SU-DHL-6 (cell line): ENCODE measurements around the gene GRB10.

Source experiments
- H2AFZ ChIP-seq: fragments of 200-600 bp; sonication (generic); 2 replicates; pipeline ENCODE4 v1.6.1; 2014; ENCODE audit warnings: low read depth, mild to moderate bottlenecking, moderate library complexity, mixed read lengths, antibody characterized with exemption, low read length; ENCODE audit not compliant: severe bottlenecking
- H3F3A ChIP-seq: fragments of 200-600 bp; shearing (Covaris generic); 2 replicates; pipeline ENCODE4 v1.6.0; 2016; ENCODE audit warnings: antibody characterized with exemption, mild to moderate bottlenecking; ENCODE audit not compliant: insufficient read depth
- H3K27ac ChIP-seq: fragments of 200-600 bp; sonication (generic); 2 replicates; pipeline ENCODE4 v1.5.1; 2016; ENCODE audit warnings: low read depth, mild to moderate bottlenecking, low read length, moderate library complexity, mixed read lengths
- H3K27me3 ChIP-seq: fragments of 200-600 bp; sonication (generic), shearing (Covaris generic); 2 replicates; pipeline ENCODE4 v1.6.0; 2014; ENCODE audit warnings: mild to moderate bottlenecking, low read length
- H3K36me3 ChIP-seq: fragments of 200-600 bp; sonication (generic); 2 replicates; pipeline ENCODE4 v1.6.1; 2014; ENCODE audit warnings: mild to moderate bottlenecking, low read length, mixed read lengths
- H3K4me2 ChIP-seq: fragments of 300-600, 200-600 bp; shearing (Covaris generic), sonication (generic); 2 replicates; pipeline ENCODE4 v1.6.0; 2014; ENCODE audit warnings: low read length, low read depth, mild to moderate bottlenecking; ENCODE audit not compliant: poor library complexity, severe bottlenecking
- H3K4me3 ChIP-seq: fragments of 200-600 bp; sonication (generic); 2 replicates; pipeline ENCODE4 v1.5.1; 2014; ENCODE audit warnings: antibody characterized with exemption, low read length, mild to moderate bottlenecking, mixed read lengths; ENCODE audit not compliant: insufficient read depth, poor library complexity, severe bottlenecking
- H3K79me2 ChIP-seq: fragments of 200-600 bp; sonication (generic); 2 replicates; pipeline ENCODE4 v1.6.1; 2014; ENCODE audit warnings: mild to moderate bottlenecking, low read length, moderate library complexity; ENCODE audit not compliant: insufficient read depth
- H3K9ac ChIP-seq: fragments of 200-600 bp; sonication (generic); 2 replicates; pipeline ENCODE4 v1.7.0; 2014; ENCODE audit warnings: mild to moderate bottlenecking, low read length
- H3K9me2 ChIP-seq: fragments of 200-600 bp; sonication (generic); replicated peaks from 2 replicates; pipeline ENCODE4 v1.6.1; 2014; ENCODE audit warnings: low read length; ENCODE audit not compliant: insufficient read depth
- H3K9me3 ChIP-seq: fragments of 200-600 bp; sonication (generic); 2 replicates; pipeline ENCODE4 v1.6.1; 2014; ENCODE audit warnings: low read length, mixed read lengths; ENCODE audit not compliant: insufficient read depth
- H4K20me1 ChIP-seq: fragments of 200-600 bp; sonication (generic); 2 replicates; pipeline ENCODE4 v1.6.1; 2014; ENCODE audit warnings: low read depth, mild to moderate bottlenecking, antibody characterized with exemption, low read length, moderate library complexity, mixed read lengths
- EZH2phosphoT487 ChIP-seq: fragments of 200-600 bp; sonication (generic), shearing (Covaris generic); conservative IDR thresholded peaks from 2 replicates; pipeline ENCODE4 v1.6.1; 2018; ENCODE audit warnings: mild to moderate bottlenecking, antibody characterized with exemption, low read length, moderate library complexity, mixed read lengths
- TF ChIP-seq, protein P1 (sequence below): fragments of 200-600 bp; sonication (generic); IDR thresholded peaks from one replicate; pipeline ENCODE4 v1.5.1; 2017; ENCODE audit warnings: antibody characterized with exemption, mild to moderate bottlenecking, low read length, moderate library complexity; ENCODE audit not compliant: insufficient read depth, poor library complexity, severe bottlenecking

GRB10 gene

GRCh38 chr7:50640779-50641178 lies 141.9 kb downstream of the GRB10 start:
- Histone ChIP-seq H3K79me2 (no peaks in the 10 kb centered on the region), H3K9me3 (no peaks in the 10 kb centered on the region), H3K9ac (no peak overlapping the region), H3K4me3 (no peak overlapping the region), H3K36me3 (no peaks in the 10 kb centered on the region), H3K27ac (no peak overlapping the region), H2AFZ (no peak overlapping the region), H3K4me2 (no peak overlapping the region), H3K9me2 (no peaks in the 10 kb centered on the region), H3K27me3 (no peaks in the 10 kb centered on the region), H3F3A (no peaks in the 10 kb centered on the region), H4K20me1 (no peaks in the 10 kb centered on the region)
- TF ChIP-seq EZH2phosphoT487 = no peak
- TF ChIP-seq, protein P1, sequence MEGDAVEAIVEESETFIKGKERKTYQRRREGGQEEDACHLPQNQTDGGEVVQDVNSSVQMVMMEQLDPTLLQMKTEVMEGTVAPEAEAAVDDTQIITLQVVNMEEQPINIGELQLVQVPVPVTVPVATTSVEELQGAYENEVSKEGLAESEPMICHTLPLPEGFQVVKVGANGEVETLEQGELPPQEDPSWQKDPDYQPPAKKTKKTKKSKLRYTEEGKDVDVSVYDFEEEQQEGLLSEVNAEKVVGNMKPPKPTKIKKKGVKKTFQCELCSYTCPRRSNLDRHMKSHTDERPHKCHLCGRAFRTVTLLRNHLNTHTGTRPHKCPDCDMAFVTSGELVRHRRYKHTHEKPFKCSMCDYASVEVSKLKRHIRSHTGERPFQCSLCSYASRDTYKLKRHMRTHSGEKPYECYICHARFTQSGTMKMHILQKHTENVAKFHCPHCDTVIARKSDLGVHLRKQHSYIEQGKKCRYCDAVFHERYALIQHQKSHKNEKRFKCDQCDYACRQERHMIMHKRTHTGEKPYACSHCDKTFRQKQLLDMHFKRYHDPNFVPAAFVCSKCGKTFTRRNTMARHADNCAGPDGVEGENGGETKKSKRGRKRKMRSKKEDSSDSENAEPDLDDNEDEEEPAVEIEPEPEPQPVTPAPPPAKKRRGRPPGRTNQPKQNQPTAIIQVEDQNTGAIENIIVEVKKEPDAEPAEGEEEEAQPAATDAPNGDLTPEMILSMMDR = no peak

DNA sequence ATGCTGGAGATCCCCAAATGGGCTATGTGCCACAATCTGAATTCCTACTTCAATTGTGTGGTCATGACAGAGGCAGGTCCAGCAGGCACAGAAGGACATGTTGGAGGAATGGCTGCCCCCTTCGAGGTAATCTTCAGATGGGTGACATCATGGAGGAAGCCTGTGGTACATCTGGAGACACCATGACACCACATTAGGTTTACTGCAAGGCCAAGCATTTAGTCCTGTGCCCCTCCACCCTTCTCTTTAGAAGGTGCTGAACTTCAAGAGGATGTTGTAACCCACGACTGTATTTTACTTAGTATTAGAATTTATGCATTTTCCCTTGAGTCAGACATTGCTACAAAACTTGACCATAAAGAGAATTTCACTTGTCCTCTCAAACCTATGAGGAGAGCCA lies 142.4 kb downstream of the GRB10 start:
- Histone ChIP-seq H3K4me2 (no peak overlapping the region), H3F3A (no peaks in the 10 kb centered on the region), H4K20me1 (no peaks in the 10 kb centered on the region), H3K9ac (no peak overlapping the region), H3K36me3 (no peaks in the 10 kb centered on the region), H3K79me2 (no peaks in the 10 kb centered on the region), H3K4me3 (no peak overlapping the region), H3K27ac (no peak overlapping the region), H3K9me2 (no peaks in the 10 kb centered on the region), H3K9me3 (no peaks in the 10 kb centered on the region), H3K27me3 (no peaks in the 10 kb centered on the region), H2AFZ (no peak overlapping the region)
- TF ChIP-seq, protein P1 = no peak
- no peak for TF ChIP-seq EZH2phosphoT487

GRCh38 chr7:50637725-50638643 lies 144.7 kb downstream of the GRB10 start:
- Histone ChIP-seq H2AFZ (no peak overlapping the region), H3K9me2 (no peaks in the 10 kb centered on the region), H3F3A (no peaks in the 10 kb centered on the region), H3K36me3 (no peaks in the 10 kb centered on the region), H3K9me3 (no peaks in the 10 kb centered on the region), H3K4me2 (no peak overlapping the region), H3K27ac (no peak overlapping the region), H3K27me3 (no peaks in the 10 kb centered on the region), H4K20me1 (no peaks in the 10 kb centered on the region), H3K4me3 (no peak overlapping the region), H3K9ac (no peak overlapping the region), H3K79me2 (no peaks in the 10 kb centered on the region)
- TF ChIP-seq, protein P1 = no peak
- no peak for TF ChIP-seq EZH2phosphoT487
